SW 1271 (cell line): ENCODE results near the gene RAB33B.

Experiments used
- DNase-seq, 2 experiments: peaks; one replicate each; lab custom pipeline; 2025; lab: John Stamatoyannopoulos, UW

RAB33B gene

GRCh38 chr4:139508581-139509237 is 54.8 kb downstream of the RAB33B start:
- DNase-seq: no peak

DNA sequence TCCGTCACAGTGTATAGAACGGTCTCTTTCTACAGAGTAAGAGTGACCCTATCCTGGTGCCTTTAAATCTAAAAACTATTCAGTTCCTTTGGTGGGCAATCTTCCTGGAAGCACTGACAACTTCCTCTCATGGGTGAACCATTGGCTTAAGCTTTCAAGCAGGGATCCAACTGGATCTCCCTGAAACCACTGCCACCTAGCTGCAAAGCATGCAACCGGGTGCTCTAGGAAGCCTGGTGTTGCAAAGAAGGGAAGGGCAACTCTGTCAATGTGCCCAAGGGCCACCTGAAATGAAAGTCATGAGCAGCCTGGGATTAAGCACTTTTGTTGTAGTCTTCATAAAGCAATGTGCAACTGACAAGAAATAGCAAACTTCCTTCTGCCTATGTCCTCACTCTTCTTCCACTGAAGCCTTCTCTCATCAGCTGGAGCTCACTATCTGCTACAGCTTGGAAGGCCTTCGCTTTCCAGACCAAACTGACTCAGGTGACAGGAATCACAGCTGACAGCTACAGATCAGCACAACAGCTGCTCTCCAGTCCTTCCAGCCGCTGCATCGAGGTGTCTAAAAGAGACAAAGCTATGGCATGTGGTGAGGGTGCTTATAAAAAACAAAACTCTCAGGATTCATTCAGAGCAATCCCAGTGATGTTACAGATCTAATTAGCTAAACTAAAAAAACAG is 55.9 kb downstream of the RAB33B start:
- DNase-seq: no peak

DNA sequence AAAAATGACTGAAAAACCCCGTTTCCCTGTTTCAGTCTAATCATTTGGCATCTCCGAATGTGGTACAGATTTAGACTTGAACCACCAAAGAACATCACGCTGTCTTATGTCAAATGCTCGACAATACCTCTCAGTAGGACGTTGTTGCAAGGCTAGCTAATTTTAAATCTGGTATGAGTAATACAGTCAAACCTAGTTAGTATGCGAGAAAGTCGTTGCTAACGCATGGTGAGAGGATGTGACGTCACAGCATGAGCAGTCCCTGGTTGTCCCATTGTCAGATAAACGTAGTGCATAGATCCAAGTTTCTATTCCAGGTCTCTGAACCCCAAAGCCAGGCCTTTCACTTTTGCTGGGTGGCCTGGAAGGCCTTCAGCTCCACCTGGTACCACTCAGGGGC is 57.4 kb downstream of the RAB33B start:
- DNase-seq: no peak

- no peak for DNase-seq
Observed at GRCh38 chr4:139514382-139515059, 60.6 kb downstream of the RAB33B start.

GRCh38 chr4:139515531-139515958 is 61.6 kb downstream of the RAB33B start:
- DNase-seq: no peak

GRCh38 chr4:139521754-139522401 is 68.0 kb downstream of the RAB33B start:
- no peak for DNase-seq

DNA sequence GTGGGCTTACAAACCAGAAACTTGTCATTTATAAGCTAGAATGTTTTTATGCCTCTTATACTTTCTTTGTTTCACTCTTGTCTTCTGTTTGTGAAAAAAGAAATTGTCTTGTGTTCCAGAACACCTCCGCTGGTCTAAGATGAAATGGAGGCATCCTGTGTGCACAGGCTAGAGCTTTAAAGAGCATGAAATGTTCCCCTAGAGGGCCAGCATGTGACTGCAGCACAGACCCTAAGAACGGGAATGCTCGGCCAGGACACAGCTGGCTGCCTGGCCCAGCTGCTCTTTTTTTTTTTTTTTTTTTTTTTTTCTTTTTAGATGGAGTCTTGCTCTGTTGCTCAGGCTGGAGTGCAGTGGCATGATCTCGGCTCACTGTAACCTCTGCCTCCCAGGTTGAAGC is 68.5 kb downstream of the RAB33B start:
- no peak for DNase-seq

GRCh38 chr4:139523076-139523475 is 69.2 kb downstream of the RAB33B start:
- DNase-seq: no peak

- DNase-seq: no peak
Observed at GRCh38 chr4:139524062-139524631, 70.2 kb downstream of the RAB33B start.

DNA sequence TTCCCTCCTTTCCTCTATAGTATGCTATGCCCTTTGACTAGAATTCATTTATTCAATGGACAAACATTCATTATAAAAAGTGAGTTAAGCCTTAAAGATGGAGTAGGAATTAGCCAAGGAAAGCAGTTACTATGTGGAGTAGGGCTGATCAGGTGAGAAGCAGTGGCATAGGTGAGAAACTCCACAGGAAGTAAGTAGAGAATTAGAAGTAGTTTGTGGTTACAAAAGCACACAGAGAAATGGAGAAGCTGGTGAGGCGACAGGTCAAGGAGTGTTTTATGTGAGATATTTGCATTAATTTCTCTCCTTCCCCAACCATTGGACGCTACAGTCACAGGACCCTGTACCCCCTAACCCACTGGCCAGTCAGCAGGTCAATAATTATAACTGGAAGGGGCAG is 71.5 kb downstream of the RAB33B start:
- no peak for DNase-seq
